NB4 (cell line): ENCODE data around the gene SPEN.

ENCODE experiments used
- POLR2A ChIP-seq: IDR thresholded peaks from 2 replicates; pipeline ENCODE4 v1.6.1; 2011; ENCODE audit warnings: mild to moderate bottlenecking; ENCODE audit not compliant: insufficient read length; ENCODE audit errors: extremely low read depth
- TF ChIP-seq, protein P1 (sequence below): IDR thresholded peaks from one replicate; pipeline ENCODE4 v1.5.1; 2012; ENCODE audit warnings: low read depth, low read length

DNA sequence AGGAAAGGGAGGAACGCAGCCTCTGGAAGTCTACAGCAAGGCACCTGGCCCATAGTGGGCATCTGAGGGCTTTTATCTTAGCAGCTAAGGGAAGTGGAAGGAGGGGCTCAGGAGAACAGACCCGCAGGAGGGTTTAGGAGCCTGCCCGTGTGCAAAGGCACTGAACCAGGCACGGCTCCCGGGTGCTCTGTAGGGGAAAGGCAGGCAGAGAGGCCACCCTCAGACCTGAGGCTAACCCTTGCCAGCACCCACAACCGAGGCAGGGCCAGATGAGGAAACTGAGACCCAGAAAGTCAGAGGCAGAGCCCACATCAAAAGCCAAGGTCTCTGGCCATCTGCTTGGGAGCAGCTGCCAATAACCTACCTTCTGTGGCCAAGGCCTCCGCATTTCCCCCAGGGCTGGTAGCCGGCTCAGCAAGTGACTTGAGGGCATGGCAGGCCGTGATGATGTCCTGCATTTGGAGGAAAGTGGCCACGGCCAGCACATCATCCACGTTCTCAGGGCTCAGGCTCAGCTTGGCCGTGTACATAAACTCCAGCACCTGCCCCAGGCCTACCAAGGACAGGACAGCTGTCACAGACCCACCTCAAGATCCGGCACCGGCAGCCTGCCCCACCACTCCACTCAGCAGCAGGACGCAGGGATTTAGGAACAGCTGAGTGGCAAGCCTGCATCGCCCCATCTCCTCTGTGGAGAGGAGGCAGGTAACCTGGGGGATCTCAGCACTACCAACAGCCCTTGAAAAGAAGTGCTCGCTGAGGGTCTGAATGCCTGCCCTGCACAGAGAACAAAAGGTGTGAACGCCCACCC, 99.3 kb downstream of the SPEN start:
- TF ChIP-seq, protein P1, sequence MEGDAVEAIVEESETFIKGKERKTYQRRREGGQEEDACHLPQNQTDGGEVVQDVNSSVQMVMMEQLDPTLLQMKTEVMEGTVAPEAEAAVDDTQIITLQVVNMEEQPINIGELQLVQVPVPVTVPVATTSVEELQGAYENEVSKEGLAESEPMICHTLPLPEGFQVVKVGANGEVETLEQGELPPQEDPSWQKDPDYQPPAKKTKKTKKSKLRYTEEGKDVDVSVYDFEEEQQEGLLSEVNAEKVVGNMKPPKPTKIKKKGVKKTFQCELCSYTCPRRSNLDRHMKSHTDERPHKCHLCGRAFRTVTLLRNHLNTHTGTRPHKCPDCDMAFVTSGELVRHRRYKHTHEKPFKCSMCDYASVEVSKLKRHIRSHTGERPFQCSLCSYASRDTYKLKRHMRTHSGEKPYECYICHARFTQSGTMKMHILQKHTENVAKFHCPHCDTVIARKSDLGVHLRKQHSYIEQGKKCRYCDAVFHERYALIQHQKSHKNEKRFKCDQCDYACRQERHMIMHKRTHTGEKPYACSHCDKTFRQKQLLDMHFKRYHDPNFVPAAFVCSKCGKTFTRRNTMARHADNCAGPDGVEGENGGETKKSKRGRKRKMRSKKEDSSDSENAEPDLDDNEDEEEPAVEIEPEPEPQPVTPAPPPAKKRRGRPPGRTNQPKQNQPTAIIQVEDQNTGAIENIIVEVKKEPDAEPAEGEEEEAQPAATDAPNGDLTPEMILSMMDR: no peak
- TF ChIP-seq POLR2A: no peak
